Measurements from ENCODE around the gene PAPSS1.

The PAPSS1 gene

DNA sequence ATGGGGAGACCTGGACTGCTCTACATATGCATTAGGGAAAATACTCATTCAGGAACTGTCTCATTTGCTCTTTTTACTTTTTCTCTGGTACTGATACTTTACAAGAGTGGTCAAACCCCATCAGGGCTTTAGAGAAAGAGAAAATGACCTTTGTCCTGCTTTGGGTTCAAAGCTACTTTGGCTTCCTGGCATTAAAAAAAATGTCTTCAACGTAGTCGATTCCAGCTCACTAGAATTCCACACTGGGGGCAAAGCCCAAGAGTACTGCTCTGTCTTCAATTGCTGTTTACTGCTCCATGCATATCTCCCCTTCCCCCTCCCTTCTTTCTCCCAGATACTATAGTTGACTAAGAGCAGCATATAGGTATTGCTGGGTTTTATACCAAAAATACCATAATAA lies 98.0 kb downstream of the PAPSS1 start:
- DNase-seq = no peak

DNA sequence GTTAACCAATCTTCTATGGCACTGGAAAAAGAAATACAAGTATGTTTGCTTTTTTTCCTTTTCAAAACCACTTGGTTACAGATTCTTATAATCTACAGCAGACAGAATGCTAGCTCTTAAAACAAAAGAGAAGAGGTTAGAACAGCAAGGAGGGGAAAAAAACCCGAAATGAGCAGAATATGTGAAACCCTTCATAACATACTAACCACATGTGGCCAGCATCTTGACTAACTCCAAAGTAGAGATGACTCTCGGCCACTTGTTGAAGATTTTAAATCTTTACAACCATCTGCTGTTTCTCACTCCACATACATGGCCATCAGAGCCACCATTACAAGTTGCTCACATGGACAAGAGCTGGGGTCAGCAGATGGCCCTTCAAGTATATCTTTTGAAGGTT lies 100.3 kb downstream of the PAPSS1 start:
- no peak for DNase-seq

DNA sequence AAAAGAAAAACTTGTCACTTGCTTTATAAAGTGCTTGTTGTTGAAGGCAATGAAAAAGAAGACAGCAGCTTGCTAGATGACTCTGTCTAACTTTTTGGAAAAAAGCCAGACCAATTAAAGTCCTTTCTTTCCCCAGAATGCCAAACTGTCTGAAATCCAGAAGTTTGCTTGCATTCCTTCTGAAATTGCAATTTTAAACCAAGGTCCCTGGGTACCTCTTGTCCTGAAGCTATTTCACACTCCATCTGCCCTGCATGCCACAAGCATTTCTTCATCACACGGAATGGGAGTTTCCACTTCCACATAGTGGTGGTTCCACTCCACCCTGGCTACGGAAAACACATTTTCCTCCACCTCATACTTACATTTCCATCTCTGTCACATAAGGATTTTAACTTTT lies 101.0 kb downstream of the PAPSS1 start:
- DNase-seq = no peak

DNA sequence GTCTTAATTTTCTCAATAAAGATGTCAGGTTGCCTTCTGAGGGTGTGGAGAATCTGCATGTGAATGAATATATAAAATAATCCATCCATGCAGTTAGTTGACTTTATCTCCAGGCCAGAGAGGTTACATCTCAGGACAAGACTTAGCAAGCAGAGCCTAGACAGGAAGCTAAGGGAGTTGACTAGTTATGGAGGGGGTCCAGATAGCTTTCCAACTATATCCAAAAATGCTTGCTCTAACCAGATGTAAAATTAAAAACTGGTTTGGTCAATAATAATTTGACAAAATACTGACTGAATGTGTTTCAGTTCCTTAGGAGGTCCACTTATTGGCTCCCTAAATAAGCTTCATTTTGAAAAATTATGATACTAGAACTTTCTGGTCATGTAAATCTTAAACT lies 101.4 kb downstream of the PAPSS1 start:
- no peak for DNase-seq

DNA sequence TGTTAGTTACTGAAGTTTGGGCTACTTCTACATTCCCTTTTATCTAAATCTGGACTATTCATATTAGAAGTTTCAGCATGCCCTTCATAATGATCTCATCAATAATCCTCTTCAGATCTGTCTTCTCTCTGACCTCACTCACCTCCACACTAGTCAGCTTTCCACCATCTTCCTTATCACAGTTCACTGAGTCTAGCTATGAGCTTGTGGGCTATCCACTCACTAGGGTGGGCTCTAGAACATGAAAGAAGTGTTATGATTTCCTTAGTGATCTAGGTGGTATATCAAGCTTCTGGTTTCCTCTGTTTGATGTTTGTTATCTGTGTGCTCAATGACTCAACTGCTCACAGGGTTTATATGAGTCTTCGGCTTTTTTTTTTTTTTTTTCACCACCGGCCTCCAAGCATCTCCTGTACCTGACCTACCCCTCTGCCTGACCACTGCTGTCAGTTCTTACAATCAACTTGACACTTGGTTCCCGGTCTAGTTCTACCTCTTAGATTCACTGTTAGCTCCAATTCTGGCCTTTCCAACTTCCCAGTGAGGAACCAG lies 103.1 kb downstream of the PAPSS1 start:
- DNase-seq = no peak

DNA sequence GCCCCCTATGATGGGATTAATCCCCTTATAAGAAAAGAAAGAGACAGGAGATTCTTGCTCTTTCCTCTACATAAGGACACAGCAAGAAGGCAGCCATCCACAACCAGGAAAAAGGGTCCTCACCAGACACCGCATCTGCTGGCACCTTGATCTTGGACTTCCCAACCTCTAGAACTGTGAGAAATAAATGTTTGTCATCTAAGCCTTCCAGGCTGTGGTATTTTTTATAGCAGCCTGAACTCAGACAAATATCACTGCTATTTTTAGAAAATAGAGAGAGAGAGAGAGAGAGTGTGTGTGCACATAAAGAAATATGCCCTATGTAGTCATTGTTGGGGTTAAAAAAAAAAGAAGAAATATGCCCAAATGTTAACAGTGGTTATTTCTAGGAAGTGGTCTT lies 104.2 kb downstream of the PAPSS1 start:
- DNase-seq = no peak

DNA sequence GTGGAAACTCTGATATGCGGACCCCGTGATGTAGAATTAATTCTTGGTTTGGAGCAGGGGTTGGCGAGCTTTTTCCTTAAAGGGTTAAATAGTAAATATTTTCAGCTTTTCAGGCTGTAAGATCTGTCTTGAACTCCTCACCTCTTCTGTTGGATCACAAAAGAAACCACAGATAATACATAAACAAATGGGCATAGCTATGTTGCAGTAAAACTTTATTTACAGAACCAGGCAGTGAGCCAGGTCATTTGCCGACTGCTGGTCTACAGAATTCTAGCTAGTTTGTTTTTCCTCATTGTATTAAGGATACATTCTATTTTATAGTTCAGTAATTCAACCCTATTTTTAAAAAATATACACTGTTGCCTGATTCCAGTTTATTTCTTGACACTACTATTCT lies 116.6 kb downstream of the PAPSS1 start:
- DNase-seq = no peak

DNA sequence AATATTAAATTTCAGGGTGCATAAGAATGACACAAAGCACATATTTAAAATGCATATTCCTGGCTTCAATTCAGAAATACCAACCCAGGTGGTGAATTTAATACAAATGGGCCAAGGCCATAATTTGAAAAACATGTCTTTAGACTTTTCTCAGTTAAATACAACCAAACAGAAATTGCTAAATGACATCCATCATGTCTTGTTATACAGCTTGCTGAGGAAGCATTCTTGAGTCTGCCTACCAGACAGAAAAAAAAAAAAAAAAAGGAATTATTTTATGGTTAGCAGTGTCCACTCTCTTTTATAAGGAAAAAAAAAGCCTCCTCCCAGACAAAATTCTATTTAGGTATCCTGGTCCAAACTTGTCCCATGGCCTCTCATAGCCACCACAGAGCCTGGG lies 119.1 kb downstream of the PAPSS1 start:
- DNase-seq = no peak

DNA sequence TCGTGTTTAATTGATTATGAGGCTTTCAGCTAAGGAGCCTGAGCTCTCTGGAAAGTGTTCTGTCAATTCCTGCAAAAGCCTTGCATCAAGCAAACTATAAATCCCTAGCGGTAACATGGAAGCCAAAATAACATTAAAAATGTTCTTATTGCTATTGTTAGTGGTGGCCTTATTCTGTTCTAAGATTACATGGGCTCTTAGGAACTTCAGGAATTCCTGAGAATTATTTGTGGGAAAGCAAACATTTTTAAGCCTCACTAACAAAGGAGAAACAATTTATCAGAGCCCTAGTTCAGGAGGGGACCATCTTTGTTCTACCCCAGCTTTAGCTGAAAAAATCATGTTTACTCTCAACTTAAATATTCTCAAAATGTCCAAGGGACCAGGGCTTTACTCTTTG lies 119.6 kb downstream of the PAPSS1 start:
- DNase-seq = no peak

DNA sequence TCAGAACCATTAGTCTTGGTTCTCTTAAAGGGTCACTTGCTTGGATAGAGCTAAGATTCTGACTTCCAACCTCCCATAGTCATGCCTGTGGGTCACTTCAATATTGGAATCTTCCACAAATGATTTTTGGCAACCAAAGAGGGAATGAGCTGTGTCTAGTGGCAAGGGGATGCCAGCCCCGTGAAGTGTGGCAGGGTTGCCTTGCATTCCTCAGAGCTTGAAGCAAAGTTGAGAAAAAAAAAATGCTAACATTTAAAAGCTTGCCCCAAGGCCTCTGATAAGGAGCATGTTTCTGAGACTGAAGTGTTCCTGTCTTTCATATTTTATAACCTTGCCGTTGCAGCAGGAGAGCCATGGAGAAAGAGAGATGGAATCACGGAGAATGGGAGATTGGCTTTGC lies 120.2 kb downstream of the PAPSS1 start:
- DNase-seq = no peak

DNA sequence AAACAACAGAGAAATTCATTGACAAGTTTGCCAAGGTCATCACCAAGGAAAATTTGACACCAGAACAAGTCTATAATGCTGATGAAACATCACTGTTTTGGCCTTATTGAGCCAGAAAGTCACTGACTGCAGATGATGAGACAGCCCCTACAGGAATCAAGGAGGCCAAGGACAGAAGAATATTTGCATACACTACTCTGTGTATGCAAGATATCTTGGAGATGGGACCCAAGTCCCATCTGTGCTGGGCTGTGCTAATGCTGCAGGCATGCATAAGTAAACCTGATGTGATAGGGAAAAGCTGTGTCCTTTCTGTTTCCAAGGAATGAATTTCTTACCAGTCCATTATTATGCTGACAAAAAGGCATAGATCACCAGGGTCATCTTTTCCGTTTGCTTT lies 126.8 kb downstream of the PAPSS1 start:
- DNase-seq = no peak

DNA sequence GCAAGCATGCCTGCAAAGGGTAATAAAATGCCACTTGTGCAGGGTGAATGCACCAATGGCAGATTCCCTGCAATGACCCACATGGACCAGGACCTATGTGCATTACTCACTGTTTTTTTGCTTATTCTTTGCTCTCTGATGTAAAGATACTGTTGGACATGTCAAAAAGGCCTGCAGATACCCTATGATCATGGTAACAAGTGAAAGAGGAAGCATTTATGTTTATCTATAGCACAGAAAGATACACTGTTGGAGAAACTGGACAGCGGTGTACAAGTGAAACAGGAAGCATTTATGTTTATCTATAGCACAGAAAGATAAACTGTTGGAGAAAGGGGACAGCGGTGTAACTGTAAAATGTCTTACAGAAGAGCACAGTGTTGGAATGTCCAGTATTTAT lies 127.5 kb downstream of the PAPSS1 start:
- no peak for DNase-seq

DNA sequence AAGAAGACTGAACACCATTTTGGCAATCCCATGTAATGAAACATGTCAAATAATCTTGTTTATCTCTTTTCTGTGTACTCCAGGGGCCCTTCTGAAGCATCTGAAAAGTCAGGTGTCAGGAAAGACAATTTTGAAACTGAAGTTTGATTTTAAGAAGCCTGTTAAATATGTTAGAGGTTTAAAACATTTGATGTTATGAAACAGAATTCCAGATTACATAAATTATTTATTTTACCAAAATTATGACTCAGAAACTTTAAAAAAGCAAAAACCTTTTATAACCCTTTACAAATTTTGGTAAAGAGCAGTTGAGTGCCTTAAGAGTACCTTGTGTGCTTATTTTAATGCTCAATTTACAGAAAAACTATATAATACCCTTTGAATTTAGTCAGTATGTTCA lies 130.8 kb downstream of the PAPSS1 start:
- no peak for DNase-seq

DNA sequence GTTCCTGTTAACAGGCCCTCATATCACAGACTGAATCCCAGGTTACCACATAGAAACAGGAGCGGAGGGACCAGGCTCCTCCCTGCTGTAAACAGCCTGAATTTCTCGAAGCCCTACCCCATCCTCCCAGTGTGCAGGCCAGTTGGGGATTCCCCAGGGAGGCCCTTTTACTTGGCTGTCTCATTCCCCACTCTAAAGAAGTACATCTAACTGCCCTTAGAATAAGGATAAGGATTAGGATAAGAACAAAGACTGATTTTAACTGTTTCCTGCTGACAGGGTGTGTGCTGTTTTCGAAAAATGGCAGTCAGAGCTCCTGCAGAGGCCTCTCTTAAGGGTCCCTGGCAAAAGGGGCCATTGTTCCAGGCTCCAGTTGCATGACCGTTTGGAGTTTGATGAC lies 133.7 kb downstream of the PAPSS1 start:
- no peak for DNase-seq

DNA sequence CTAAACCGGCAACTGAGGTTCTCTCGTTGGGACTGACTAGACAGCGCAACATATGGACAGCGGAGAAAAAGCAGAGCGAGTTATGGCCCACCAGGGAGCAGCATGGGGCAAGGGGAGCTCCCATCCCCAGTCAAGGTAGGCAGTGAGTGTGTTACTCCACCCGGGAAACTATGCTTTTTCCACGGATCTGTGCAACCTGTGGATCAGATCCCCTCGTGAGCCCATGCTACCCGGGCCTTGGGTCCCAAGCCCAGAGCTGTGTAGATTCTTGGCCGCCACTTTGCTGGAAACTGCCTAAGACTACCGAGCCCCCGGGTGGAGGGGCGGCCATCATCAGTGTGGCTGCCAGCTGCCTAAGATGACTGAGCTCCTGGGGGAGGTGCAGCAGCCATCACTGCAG lies 140.9 kb downstream of the PAPSS1 start:
- no peak for DNase-seq

DNA sequence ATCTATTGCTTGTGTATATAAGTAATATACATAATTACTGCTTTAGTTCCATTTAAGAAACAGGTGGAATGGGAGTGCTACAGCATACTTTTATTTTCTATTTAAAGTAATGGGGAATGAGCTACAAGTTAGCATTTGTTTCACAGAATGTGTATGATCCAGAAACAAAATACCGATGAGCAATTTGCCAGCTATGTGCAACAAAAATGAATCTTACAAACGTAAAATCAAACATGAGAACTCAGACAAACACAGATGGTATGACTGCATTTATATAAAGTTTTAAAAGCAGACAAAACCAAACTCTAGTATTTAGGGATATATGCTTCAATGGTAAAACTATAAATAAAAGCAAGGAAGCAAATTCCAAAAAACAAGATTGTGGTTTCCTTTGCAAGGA lies 141.7 kb downstream of the PAPSS1 start:
- DNase-seq = no peak

DNA sequence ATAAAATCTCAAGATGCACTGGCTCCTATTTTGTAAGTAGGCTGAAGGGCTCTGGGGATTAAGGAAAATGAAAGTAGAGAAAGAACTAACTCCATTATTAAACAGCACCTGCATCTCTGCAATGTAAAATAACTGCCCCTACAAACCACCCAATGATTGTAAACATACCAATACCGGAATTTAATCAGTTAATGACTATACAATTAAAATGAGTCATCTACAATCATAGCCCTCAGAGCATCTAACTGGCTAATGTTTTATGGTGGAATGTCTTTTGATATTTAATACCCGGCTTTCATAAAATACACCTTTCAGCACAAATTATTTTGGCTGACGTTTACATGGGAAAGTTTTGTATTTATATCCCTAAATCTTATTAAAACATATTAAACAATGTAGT lies 142.3 kb downstream of the PAPSS1 start:
- DNase-seq = no peak

DNA sequence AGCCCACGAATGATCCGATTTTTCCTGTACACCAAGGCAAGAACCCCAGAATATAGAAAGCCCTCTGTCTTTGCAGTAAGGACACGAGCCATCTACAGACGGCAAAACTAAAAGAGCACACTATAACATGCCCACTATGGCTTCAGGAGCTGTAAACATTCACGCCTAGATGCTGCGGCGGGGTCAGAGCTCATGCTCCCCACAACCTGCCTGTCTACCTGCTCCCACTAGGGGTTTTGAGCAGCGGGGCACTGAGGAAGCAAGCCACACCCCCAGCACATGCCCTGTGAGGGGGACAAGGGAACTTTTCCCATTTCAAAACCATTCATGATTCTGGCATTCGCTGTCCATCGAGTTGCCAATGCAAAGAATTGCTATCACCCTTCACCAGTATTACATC lies 144.8 kb downstream of the PAPSS1 start:
- no peak for DNase-seq

DNA sequence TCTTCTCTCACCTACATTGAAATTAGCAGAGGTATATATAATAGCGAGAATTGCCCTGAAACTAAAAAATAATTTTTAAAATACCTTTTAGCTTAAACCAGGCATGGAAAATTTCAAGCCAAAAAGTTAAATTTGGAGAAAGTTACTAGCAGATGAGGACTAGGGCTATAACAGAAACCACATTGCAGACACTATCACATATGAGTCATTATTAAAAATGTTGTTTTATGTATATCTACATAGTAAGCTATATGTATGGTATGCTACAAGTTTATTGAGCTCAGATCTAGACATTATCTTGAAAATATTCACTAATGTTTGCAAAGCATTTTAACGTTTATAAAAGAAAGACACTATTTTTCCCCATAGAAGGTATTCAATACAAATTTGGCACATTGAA lies 147.8 kb downstream of the PAPSS1 start:
- DNase-seq = no peak

DNA sequence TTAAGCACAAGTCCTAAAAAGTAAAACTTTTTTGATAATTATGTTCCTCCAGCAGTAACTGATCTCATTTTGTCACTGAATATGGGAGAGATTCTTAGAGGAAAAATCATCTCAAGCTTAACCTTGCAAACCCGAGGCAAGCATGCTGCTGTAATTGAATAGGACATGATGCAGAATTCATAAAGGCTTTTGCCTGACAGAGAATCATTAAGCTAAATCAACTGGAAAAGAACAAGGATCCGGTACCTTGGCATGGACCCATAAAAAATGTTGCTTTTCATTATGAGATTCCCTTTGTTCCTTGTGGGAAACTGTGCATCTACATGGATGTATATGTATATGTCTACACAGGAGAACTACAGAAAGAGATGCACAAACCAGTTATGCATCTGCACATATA lies 149.1 kb downstream of the PAPSS1 start:
- peak in 1 of 3 experiments; percentile 22 for DNase-seq

DNA sequence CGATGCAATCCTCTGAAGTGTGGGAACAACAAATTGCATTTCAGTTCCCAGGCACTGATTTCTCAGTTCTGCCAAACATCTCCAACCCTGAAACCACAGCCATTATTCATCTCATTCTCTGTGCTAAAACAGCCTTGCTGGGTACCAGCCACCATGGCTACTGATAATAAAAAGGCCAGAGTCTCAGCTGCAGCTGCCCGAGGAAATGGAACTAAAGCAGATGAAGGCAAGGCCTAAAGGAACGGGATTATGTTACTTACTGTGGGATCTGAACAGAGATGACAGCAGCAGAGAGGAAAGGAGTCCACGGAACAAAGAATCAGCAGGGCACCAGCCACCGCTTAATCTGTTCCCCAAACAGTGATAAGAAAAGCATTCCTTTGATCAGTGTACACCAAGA lies 155.7 kb downstream of the PAPSS1 start:
- no peak for DNase-seq
